G401 (cell line): ENCODE measurements around the gene PINK1. TPM values are rescaled to one million over a fixed set of nuclear protein-coding genes. Genes with fewer than 3 reads are reported as not detected.
A peak's percentile ranks its signal among the peaks of the same experiment; 100 is the strongest.

Experiments used
- DNase-seq: peaks from one replicate; pipeline ENCODE4 v3.0.0-alpha.2; 2015; ENCODE audit warnings: low spot score
- in situ Hi-C: cut with HindIII; loops from 2 replicates; pipeline ENCODE4 v1.10.0; 2016; ENCODE audit warnings: low sequenced_read_pairs, mixed read lengths
- total RNA-seq: library from RNA; depleted of rRNA; stranded (reverse); fragments of >200 nt; shearing (Covaris generic); gene quantifications from 2 replicates; pipeline ENCODE4 v1.2.3, GENCODE V29; 2014; rRNA removed

Gene PINK1
- total RNA-seq = 53.3 and 57.1 TPM in 2 replicates

DNA sequence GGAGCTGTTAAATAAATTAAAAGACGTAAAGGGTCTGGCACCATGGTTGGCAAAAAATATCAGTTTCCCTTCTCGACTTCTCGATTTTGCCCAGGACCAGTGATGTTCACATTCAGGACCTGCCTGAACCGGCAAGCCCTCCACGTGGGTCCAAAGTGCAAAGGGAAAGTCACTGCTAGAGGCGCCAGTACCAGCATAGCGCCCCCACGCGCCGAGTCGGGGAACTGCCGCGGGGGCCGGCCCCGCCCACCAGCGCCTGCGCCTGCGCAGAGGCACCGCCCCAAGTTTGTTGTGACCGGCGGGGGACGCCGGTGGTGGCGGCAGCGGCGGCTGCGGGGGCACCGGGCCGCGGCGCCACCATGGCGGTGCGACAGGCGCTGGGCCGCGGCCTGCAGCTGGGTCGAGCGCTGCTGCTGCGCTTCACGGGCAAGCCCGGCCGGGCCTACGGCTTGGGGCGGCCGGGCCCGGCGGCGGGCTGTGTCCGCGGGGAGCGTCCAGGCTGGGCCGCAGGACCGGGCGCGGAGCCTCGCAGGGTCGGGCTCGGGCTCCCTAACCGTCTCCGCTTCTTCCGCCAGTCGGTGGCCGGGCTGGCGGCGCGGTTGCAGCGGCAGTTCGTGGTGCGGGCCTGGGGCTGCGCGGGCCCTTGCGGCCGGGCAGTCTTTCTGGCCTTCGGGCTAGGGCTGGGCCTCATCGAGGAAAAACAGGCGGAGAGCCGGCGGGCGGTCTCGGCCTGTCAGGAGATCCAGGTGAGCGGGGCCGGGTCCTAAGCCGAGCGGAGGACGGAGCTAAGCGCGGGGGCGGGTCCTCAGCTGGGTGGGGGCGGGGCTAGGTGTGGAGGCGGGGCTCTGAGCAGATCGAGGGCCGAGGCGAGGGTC, at the start of gene PINK1:
PINK1 (plus strand) TSS at position 269 of the 875 bp plus-strand sequence; CDS start at position 360, 91 bp downstream.
- peak; percentile 87 for DNase-seq
- in situ Hi-C loops = no loop called here

DNA sequence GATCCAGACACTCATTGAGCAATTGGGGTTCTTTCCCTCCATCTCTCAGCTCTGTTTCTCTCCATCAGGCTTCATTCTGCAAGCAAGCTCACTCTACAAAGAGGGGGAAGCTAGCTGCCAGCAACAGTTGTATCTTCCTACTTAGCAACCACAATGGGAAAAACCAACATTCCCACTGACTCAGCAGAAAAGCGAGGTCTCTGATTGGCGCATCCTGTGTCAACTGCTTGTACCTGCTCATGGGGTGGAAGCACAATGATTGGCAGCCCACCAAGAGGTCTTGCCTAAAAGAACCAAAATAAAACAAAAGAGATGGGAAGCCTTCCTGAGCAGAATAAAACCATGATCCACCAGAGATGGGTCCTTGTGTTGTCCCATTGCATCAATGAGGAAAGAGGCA, 48.4 kb upstream of the PINK1 start:
- in situ Hi-C loops = no loop called here
- DNase-seq = no peak

DNA sequence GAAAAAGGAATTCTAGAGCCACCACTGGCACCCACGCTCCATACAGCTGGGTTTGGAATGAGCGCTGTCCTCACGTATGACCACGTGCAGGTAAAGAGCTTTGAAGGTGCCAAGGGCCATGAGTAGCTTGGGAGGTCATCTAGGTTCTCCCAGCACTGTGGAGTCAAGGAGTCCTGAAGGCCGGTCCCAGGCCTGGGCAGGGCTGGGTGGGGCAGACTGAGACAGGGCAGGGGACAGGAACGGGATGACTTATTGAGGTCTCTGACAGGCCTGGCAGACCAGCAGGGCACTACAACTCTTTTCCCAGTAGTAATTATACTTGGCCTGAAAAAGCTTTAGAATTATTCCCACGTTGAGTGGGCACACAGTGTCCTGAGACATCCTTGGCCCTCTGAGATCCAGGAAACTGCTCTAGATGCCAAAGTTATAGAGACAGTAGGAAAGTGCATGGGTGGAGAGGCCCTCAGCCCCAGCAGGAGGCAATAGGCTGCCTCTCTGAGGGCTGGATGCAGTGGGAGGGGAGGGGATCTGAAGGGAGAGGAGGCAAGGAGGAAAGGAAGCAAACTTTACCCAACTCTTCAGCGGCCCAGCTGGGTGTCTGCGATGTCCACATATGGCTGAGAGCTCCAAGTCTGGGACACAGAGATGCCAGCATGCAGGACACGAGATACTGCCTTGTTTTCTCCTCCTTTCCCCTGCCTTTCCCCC, 46.2 kb upstream of the PINK1 start:
- DNase-seq = no peak
- in situ Hi-C loops = no loop called here

DNA sequence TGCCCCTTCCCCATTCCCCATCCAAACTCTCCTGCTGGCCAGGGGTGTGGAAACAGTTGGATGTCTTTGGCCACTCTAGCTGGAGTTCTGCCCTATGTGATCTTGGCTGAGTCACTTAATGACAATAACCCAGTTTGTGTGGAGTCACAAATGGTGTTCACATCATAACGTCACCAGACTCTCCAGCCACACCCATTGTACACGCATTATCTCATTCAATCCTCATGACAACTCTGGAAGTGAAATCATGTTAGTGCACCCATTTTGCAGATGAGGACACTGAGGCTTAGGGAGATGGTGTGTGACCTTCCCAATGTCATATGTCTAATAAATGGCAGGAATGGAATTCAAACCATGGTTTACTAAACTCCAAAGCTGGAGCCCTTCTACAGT, 45.6 kb upstream of the PINK1 start:
- in situ Hi-C loops = no loop called here
- no peak for DNase-seq

DNA sequence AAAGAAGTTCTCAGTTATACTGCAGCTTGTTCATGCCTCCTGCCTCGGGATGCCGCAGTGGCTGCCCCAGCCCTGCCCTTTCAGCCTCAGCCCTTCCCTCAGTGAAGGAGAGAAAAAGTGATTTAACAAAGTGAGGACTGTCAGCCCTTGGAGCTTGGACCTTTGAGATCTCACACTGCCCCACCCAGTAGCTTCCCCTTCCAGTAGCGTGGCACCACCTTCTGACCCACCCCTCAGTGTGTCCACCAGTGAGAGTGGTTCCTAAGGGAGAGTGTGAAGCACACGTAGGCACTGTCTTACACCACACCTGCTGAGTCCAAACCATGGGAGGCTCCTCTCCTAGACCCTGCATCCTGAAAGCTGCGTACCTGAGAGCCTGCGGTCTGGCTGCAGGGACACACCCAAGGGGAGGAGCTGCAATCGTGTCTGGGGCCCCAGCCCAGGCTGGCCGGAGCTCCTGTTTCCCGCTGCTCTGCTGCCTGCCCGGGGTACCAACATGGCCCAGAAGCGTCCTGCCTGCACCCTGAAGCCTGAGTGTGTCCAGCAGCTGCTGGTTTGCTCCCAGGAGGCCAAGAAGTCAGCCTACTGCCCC, 44.5 kb upstream of the PINK1 start, which contains the start of gene CDA:
CDA (plus strand) TSS at position 464 of the 592 bp plus-strand sequence; CDS start at position 497, 33 bp downstream.
- no peak for DNase-seq
- in situ Hi-C loops = no loop called here

DNA sequence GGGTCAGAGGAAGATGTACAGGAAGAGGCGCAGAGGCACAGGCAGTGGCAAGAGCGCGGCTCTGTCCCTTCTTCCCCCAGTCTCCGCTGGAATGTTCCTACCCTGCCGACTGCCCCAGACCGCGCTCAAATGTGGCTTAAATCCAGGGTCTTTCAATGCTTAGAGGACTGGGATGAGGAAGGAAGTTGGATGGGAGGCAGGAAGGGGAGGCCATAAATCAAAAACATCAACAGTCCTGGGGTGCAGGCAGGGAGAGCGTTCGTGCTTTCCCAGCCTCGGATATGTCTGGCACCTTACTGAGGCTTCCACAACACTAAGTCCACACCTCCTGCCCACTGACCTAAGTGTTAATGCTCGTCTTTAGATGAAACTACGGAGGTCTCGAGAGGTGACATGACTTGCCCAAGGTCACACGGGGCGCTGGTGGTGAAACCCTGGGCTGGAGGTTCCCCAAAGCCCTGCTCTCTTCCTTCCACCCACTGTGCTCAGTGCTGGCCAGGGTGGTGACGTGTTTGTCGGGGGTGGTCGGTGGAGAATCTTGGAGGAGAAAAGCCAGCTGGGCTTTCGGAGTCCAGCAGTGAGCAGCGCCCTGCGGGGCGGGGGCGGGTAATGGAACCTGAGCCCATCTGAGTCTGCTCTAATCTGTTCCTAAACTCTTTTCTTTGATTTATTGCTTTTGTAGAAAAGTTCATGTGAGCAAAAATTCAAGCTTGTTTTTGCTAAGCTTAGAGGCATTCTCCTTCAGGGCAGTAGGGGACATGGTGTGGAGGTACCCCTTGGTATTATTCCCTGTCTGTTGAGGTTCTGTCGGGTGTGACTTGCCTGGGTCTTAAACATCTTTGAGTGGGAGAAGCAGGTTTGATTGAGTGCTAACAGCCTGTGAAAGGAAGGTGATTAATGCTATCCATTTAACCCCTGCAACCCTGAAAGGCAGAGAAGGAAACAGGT, 43.7 kb upstream of the PINK1 start:
- in situ Hi-C loops = no loop called here
- DNase-seq = no peak

DNA sequence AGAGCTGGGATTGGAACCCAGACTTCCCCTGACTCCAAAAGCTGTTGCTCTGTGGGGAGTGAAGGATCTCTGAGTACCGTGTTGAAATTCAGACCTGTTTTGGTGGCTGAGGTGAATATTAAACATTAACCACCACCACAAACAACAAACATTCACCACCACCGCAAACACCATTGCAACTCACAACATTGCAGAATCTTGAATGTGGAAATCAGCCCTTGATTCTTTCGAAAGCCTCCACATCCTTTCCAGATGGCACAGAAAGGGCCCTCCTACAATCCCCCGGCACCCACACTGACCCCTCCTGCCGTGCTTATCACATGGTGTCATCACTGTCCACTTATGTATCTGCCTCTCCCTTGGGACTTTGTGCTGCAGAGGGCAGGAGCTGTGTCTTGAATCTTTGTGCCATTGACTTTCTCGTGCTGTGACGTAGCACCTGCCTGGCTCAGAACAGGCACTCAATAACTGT, 42.9 kb upstream of the PINK1 start:
- no peak for DNase-seq
- in situ Hi-C loops = no loop called here

DNA sequence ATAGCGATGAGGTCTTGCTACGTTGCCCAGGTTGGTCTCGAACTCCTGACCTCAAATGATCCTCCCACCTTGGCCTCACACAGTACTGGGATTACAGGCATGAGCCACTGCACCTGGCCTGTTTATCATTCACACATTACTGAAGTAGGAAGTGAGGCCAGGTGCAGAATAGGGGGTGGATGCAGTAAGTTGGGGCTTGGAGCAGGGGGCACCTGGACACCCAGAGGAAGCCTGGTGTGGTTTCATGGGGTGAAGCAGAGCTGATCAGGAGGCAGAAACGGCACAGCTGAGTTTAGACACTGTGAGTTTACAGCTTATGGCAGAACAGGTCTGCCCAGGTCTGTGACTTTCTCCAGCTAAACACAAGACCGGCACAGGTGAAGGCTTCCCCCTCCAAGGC, 39.5 kb upstream of the PINK1 start:
- in situ Hi-C loops = no loop called here
- DNase-seq = no peak

DNA sequence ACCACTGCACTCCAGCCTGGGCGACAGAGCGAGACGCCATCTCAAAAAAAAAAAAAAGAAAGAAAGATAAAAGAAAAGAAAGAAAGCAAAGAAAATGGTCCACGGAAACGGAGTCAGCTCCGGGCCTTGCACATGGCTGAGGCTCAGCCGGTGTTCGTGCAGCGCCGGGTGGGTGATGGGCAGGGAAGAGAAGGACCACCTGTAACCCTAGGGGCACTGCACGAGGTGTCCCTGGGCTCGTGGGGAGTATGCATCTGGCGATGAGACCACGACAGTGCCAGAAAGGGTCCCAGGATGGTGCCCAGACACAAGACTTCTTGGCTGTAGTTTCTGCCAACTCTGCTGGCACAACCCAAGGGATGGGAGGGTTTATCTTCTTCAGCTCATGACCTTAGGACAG, 38.5 kb upstream of the PINK1 start:
- DNase-seq = no peak
- in situ Hi-C loops = no loop called here

DNA sequence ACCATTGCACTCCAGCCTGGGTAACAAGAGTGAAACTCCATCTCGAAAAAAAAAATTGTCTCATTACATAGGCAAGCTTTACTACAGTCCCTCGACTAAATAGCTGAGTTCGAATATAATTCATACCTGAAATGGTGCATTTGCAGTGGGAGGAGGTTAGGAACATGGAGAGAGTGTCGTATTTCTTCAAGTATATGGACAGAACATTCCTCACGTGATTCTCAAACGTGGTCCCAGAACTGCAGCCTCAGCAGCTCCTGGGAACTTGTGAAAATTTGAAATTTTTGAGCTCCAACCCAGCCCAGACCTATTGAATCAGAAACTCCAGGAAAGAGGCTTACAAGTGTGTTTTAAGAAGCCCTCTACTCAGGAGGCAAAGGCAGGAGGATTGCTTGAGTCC, 37.2 kb upstream of the PINK1 start:
- no peak for DNase-seq
- in situ Hi-C loops = no loop called here

DNA sequence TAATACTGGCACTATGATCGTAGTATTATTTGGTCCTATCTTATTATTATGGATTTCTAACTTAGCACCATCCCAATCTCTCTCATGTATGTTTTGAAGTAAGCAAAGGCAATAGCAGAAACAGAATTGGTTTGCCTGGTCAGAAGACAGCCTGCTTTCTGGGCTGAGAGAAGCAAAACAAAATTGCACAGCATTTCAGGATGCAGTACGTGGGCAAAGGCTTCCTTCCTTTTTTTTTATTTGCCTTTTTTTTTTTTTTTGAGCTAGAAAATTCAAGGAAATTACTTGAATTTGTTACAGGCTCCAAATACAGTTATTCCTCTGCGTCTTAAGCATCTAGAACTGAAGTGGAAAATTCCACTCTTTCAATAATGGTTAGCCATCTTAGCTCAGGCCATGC, 35.6 kb upstream of the PINK1 start:
- in situ Hi-C loops = no loop called here
- DNase-seq = no peak

DNA sequence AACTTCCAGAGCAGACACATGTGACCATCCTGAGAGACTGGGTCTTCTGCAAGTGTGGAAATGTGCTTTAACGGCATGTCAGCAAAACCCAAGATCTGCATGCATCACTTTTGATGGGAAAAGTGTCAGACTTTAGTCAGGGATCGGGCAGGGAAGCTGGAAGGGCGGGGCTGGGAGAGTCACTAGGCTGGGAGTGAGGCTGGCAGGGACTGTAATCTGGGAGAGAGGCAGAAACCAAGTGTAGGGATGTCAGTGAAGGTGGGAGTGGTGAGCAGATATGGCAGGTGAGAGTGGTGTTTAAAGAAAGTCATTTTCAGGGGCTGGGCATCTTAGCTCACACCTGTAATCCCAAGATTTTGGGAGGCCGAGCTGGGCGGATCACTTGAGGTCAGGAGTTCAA, 33.1 kb upstream of the PINK1 start:
- in situ Hi-C loops = no loop called here

DNA sequence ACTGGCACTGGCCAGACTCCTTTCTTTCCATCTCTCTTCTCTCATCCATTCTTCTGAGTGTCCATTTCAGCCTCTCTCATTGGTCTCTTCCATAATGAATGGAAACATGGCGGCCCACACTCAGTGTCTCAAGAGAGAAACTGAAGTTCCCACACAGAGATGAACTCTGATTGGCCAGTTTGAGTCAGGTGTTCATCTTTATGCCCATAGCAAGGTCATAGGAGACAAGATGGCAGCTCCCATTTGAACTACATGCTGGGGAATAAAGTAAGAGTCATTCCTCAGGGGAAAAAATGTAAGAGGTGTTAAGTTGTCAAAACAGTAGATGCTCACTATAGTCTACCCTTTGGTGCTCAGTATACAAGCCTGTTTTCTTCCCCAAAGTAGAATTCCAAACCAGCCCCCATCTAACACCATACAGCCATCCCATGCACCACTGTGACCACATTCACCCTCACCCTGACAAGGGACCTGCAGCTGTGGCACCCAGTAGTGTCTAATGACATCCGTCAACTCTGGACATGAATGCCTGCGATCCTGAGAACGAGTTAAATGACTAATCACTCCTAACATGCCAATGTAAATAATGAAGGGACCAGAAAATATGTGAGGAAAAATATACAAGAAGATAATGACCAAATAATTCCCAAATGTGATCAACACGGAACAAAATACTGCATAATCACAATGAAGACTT, 32.0 kb upstream of the PINK1 start:
- no peak for DNase-seq
- in situ Hi-C loops = no loop called here

More for the DNA sequence above, 33.1 kb upstream of the PINK1 start:
- no peak for DNase-seq

DNA sequence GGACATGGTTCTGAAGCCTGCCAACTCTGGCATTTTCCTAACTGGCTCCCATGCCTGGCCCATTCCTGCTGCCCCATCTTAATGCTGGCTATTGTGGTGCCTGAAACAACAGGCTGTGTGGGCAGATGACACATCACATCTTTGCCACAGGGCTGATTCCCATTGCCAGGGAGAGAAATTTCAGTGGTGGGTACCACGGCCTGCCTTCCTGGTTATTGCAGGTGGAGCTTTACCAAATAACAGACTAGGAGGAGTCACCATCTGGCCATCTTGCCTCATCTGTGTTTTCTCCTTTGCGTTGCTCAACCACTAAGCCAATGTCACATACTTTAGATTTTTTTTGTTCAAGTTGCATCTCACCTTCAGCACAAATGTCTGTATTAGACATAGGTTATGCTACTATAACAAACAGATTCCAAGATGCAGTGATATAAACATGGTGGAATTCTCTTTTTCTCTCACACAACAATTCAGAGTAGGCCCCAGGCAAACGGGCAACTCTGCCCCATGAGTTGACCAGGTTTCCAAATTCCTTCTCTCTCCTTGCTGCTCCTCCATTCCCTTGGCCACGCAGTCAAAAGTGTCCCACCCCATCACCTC, 30.3 kb upstream of the PINK1 start:
- in situ Hi-C loops = no loop called here

DNA sequence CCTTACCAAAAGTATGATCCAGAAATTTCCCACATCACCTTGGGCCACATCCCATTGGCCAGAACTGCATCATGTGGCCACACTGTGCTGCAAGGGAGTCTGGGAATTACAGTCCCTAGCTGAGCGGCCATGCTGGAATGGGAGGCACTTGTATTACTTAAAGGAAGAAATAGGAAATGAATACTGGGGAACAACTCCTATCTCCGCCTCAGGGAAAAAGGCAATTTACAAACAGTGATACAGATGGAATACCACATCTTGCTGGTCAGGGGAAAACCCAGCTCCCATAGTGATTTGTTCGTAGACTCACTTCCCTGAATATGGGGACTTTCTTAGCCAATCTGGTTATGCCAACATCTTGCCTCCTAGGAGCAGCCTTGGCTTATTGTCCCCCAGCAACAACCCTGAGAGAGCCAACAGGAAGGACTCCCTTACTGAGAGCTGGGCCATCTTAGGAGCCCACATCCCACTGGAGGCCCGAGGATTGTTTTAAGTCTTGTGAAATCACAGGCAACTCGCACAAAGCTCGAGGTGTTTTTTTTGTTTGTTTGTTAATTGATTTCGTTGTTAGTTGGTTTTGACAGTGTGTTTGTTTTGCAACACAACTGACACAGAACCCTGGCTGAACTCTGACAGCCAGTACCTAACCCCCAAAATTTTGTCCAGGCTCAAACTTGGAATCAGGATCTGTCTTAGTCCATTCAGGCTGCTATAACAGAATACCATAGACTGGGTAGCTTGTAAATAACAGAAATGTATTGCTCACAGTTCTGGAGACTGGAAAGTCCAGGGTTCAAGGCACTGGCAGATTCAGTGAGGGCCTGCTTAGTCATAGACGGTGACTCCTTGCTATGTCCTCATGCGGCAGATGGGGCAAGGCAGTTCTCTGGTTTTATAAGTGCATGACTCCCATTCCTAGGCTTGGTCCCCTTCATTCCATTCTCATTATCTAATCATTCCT, 29.5 kb upstream of the PINK1 start:
- in situ Hi-C loops = no loop called here
- DNase-seq = no peak

More for the DNA sequence above, 30.3 kb upstream of the PINK1 start:
- no peak for DNase-seq

DNA sequence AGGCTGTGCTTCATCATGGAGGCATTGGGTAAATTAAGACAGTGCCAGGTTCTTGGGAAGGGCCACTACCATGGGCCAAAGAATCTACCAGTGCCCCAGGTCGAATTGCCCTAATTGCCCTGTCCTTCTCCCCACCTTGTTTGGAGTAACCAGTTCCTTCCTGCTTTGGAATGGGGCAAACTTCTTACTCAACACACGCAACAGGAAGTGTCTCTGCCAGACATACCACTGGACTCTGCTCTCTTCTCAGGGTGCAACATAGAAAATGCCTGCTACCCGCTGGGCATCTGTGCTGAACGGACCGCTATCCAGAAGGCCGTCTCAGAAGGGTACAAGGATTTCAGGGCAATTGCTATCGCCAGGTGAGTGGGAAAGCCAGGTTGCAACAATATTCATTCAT, 28.6 kb upstream of the PINK1 start:
- no peak for DNase-seq
- in situ Hi-C loops = no loop called here
